ENCODE measurements around the gene TNFRSF1A.

Gene TNFRSF1A

DNA sequence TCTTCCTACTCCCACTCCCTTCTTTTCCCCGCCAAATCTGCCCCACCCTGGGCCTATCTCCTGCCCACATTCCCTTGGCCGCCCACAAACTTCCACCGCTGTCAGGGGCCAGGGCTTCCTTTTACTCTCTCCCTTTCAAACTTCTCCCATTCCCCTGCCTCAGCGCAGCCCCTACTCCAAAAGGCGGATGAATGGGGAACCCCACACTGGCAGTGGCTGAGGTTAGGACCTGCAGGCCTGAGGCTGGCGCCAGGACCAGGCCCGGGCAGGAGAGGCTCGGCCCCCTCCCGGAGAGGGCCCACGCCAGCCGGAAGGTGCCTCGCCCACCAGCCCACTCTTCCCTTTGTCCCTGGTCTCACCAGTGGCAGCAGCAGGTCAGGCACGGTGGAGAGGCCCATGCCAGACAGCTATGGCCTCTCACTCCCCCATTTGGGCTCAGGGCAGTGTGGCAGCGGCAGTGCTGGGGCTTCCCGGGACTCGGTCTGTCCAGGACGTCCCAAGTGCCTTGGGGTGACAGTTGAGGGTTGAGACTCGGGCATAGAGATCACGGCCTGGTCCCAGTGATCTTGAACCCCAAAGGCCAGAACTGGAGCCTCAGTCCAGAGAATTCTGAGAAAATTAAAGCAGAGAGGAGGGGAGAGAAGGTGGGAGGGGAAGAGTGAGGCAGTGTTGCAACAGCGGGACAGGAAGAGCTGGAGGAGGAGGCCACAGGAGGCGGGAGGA, at the start of gene TNFRSF1A:
Gene TNFRSF1A (minus strand): TSS at position 660 of the 723 bp plus-strand sequence. CDS start 262 bp downstream, at position 398.
- H3K9ac ChIP-seq, result peak within 1 kb of the TSS; percentile 96
- H3K4me3 ChIP-seq, result peak within 1 kb of the TSS; percentile 92
- peaks cover 8% of the 10 kb centered on the region; the same call in 1 of the 2 replicates for H3K36me3 ChIP-seq
- no peaks in the 10 kb centered on the region for H3K27me3 ChIP-seq
- no peaks in the 10 kb centered on the region for H3K9me3 ChIP-seq
- H3K27ac ChIP-seq, result peak within 1 kb of the TSS; percentile 98
- TF ChIP-seq Cebpa-rat (IDR thresholded peaks at IDR 0.05), result peak; percentile 96
- peaks cover 31% of the 10 kb centered on the region for H4K20me1 ChIP-seq
- H3K4me1 ChIP-seq, result peaks cover 82% of the 10 kb centered on the region
- H3K4me2 ChIP-seq, result peak within 1 kb of the TSS; percentile 99

DNA sequence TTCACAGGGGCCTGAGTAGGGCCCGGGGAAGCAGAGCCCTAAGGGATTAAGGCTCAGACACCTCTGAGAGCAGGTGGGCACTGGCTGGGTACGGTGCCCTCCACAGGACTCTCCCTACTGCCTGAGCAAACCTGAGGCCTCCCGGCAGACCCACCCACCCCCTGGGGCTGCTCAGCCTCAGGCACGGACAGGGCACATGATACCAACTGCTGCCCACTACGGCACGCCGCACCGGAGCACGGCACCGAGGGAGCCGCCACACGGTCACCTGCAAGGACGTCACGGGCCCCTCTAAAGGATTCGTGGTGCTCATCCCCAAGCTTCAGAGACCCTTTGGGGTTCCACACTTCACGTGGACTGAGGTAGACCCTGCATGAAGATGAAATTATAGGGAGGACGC, 49.1 kb upstream of the TNFRSF1A start:
- Histone ChIP-seq H3K4me3 (no peak overlapping the region), H3K9ac (no peak overlapping the region), H3K4me2 (no peak overlapping the region), H4K20me1 (no peaks in the 10 kb centered on the region), H3K36me3 (no peaks in the 10 kb centered on the region), H3K27ac (no peak overlapping the region), H3K4me1 (peaks cover 10% of the 10 kb centered on the region), H3K9me3 (no peaks in the 10 kb centered on the region), H3K27me3 (no peaks in the 10 kb centered on the region)
- TF ChIP-seq Cebpa-rat (IDR thresholded peaks at IDR 0.05), result no peak

DNA sequence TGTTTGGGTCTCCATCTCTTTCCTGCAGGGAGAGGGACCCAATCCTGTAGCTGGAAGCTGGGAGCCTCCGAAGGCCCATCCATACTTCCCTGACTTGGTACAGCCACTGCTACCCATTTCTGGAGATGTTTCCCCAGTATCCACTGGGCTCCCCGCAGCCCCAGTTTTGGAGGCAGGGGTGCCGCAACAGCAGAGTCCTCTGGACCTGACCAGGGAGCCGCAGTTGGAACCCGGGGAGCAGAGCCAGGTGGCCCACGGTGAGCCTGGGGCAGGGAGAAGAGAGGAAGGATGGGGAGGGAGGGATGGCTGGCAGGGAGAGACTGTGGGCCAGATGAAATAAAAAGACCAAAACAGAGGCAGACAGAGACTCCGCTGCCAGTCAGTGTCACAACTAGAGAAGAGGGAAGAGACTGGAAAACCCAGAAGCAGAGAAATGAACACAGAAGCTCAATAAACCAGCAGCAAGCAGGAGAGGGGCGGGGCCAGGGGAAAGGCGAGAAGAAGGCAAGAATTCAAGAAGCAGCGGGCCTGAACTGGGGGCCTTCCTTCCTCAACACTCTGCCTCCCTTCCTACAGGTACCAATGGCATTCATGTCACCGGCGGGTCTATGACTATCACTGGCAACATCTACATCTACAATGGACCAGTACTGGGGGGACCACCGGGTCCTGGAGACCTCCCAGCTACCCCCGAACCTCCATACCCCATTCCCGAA, 48.4 kb upstream of the TNFRSF1A start:
- peaks cover 10% of the 10 kb centered on the region for H3K4me1 ChIP-seq
- H3K4me3 ChIP-seq, result no peak overlapping the region
- H3K36me3 ChIP-seq, result no peaks in the 10 kb centered on the region
- no peaks in the 10 kb centered on the region for H3K9me3 ChIP-seq
- no peak overlapping the region for H3K9ac ChIP-seq
- H3K4me2 ChIP-seq, result peak overlapping the region; percentile 19; the same call in 1 of the 2 replicates
- peak overlapping the region; percentile 22; the same call in 1 of the 2 replicates for H3K27ac ChIP-seq
- no peaks in the 10 kb centered on the region for H4K20me1 ChIP-seq
- TF ChIP-seq Cebpa-rat (IDR thresholded peaks at IDR 0.05), result no peak
- H3K27me3 ChIP-seq, result no peaks in the 10 kb centered on the region

DNA sequence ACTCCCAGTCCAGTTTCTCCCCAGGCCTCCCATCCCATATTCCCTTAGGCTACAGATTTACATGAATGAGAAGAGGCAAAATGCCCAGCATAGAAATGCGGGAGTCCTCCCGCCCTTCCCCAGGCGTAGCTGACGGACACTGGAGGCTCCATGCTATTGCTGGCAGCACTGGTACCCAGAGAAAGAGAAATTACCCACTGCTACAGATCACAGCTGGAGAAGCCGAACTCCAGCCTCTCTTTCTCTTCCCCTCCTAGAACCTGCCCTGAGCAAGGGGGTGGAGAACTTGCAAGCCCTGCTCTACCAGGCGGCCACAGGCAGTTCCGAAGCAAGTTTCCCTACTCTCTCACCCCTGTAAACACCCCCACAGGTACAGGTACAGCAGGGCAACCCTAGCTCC, 45.7 kb upstream of the TNFRSF1A start:
- Histone ChIP-seq H3K36me3 (no peaks in the 10 kb centered on the region), H3K27me3 (peaks cover 25% of the 10 kb centered on the region), H3K9ac (no peak overlapping the region), H3K4me3 (no peak overlapping the region), H3K4me2 (no peak overlapping the region), H3K9me3 (no peaks in the 10 kb centered on the region), H3K4me1 (peaks cover 27% of the 10 kb centered on the region), H3K27ac (no peak overlapping the region), H4K20me1 (no peaks in the 10 kb centered on the region)
- no peak for TF ChIP-seq Cebpa-rat (IDR thresholded peaks at IDR 0.05)

DNA sequence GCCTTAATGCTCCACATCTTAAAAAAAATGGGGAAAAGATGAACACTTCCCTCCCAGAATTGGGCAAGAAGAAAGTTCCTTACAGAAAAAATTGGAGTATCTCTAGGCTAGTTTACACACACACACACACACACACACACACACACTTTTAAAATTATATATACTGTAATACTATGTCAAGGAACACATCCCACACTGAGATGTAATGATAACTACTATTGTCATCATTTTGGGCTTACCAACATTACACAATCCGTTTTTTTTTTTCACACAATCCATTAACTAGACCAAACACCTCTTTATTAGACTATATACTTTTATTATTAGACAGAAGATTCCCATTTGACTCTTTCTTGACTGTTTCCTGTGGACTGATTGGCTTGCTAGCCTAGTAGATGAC, 44.6 kb upstream of the TNFRSF1A start:
- H3K36me3 ChIP-seq, result no peaks in the 10 kb centered on the region
- H3K9ac ChIP-seq, result no peak overlapping the region
- no peaks in the 10 kb centered on the region for H3K9me3 ChIP-seq
- no peaks in the 10 kb centered on the region for H4K20me1 ChIP-seq
- H3K4me2 ChIP-seq, result no peak overlapping the region
- H3K27ac ChIP-seq, result no peak overlapping the region
- peaks cover 27% of the 10 kb centered on the region for H3K4me1 ChIP-seq
- peaks cover 28% of the 10 kb centered on the region for H3K27me3 ChIP-seq
- no peak for TF ChIP-seq Cebpa-rat (IDR thresholded peaks at IDR 0.05)
- H3K4me3 ChIP-seq, result no peak overlapping the region

DNA sequence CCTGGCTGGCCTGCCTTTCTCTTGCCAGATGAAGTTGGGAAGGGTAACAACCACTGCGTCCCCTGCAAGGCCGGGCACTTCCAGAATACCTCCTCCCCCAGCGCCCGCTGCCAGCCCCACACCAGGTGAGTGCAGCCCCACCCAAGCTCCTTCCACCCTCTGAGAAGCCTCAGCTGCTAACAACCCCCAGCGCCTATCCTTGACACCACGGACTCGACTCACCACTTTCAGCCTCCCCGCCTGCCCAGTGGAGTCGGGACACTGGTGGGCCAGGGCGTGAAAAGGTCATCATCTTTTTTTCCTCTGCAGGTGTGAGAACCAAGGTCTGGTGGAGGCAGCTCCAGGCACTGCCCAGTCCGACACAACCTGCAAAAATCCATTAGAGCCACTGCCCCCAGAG, 44.2 kb upstream of the TNFRSF1A start:
- H3K9me3 ChIP-seq, result no peaks in the 10 kb centered on the region
- H3K36me3 ChIP-seq, result no peaks in the 10 kb centered on the region
- no peaks in the 10 kb centered on the region for H4K20me1 ChIP-seq
- no peak overlapping the region for H3K9ac ChIP-seq
- H3K4me1 ChIP-seq, result peaks cover 27% of the 10 kb centered on the region
- no peak overlapping the region for H3K27ac ChIP-seq
- peaks cover 28% of the 10 kb centered on the region for H3K27me3 ChIP-seq
- no peak for TF ChIP-seq Cebpa-rat (IDR thresholded peaks at IDR 0.05)
- no peak overlapping the region for H3K4me3 ChIP-seq
- H3K4me2 ChIP-seq, result no peak overlapping the region

DNA sequence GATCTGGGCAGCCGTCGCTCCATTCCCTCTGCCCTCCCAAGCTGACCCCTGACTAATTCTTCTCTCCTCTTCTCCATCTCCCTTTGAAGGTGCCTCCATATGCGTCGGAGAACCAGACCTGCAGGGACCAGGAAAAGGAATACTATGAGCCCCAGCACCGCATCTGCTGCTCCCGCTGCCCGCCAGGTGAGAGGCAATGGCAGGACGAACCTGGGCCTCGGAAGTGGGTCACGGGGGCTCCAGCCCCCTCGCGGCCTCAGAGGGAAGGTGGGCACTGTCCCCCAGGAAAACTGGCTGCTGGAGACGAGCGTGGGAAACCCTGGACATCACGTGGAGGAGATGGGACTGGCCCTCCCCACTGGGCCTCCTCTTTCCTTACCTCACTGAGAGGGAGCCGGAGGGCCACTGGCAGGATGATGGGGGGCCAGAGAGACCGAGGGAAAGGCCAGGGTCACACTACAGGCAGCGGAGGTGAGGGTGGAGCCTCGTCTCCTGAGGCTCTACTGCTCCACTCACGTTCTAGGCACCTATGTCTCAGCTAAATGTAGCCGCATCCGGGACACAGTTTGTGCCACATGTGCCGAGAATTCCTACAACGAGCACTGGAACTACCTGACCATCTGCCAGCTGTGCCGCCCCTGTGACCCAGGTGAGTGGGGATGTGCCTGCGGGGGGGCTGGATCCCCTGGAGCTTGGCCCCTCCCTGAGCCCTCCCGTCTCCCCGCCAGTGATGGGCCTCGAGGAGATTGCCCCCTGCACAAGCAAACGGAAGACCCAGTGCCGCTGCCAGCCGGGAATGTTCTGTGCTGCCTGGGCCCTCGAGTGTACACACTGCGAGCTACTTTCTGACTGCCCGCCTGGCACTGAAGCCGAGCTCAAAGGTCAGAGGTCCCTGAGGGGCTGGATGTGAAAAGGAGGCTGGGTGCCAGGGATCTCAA, 42.9 kb upstream of the TNFRSF1A start:
- Histone ChIP-seq H4K20me1 (no peaks in the 10 kb centered on the region), H3K4me1 (peaks cover 17% of the 10 kb centered on the region), H3K27ac (peak overlapping the region; percentile 72; the same call in 1 of the 2 replicates), H3K9me3 (no peaks in the 10 kb centered on the region), H3K4me3 (peak overlapping the region; percentile 60), H3K9ac (peak overlapping the region; percentile 74; the same call in 1 of the 2 replicates), H3K4me2 (peak overlapping the region; percentile 87), H3K27me3 (peaks cover 28% of the 10 kb centered on the region), H3K36me3 (no peaks in the 10 kb centered on the region)
- TF ChIP-seq Cebpa-rat (IDR thresholded peaks at IDR 0.05), result no peak

DNA sequence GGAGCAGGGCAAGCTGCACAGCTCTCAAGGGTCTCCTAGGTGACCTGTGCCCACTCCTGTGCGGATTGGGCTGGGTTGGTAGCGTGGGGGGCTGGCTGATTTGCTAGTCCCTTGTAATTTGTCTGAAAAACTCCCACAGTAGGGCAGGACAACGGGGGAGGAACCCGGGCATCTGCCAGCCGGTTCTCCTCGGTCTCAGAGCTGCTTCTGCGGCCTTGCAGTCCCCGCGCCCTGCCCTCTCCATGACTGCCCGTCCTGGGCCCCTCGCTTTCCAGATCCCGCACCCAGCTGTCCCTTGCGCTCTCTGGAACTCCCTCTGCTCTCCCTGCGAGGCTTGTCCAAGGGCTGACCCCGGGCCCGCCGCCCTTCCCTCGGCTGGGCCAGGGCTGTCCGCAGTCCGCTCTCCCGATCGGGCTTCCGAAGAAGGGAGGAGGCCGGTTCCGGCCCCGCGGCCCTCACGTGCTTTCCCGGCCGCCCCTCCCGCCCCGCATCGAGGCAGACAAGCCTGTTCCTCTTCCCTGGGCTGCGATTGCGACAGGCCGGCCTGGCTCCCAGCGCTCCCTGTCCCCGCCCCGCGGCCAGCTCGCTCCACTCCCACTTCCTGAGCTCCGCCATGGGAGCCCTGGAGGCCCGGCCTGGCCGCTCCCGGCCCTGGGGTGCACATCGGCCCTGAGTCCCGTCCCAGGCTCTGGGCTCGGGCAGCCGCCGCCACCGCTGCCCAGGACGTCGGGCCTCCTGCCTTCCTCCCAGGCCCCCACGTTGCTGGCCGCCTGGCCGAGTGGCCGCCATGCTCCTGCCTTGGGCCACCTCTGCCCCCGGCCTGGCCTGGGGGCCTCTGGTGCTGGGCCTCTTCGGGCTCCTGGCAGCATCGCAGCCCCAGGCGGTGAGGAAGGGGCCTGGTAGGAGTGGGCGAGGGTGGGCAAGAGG, 42.0 kb upstream of the TNFRSF1A start, which contains the start of gene LTBR:
Gene LTBR (plus strand): TSS at position 591 of the 927 bp plus-strand sequence. CDS start 197 bp downstream, at position 788.
- Histone ChIP-seq H3K4me1 (peaks cover 22% of the 10 kb centered on the region), H4K20me1 (no peaks in the 10 kb centered on the region), H3K27ac (peak within 1 kb of the TSS; percentile 72), H3K4me3 (peak within 1 kb of the TSS; percentile 60), H3K9ac (peak within 1 kb of the TSS; percentile 74), H3K27me3 (peaks cover 28% of the 10 kb centered on the region), H3K9me3 (no peaks in the 10 kb centered on the region), H3K36me3 (no peaks in the 10 kb centered on the region), H3K4me2 (peak within 1 kb of the TSS; percentile 87)
- no peak for TF ChIP-seq Cebpa-rat (IDR thresholded peaks at IDR 0.05)
